SK-N-MC (cell line): ENCODE data around the gene SYS1.

Experiments
- EZH2 ChIP-seq: fragments of 200-600 bp; sonication (generic); IDR thresholded peaks from one replicate; pipeline ENCODE4 v1.6.1; 2017; ENCODE audit warnings: antibody characterized with exemption
- POLR2AphosphoS5 ChIP-seq: IDR thresholded peaks from 2 replicates; pipeline ENCODE4 v1.6.1; 2012; ENCODE audit warnings: mild to moderate bottlenecking, low read depth, low read length, borderline replicate concordance

- TF ChIP-seq EZH2 (no peak), POLR2AphosphoS5 (no peak)
These were observed 32.1 kb downstream of the SYS1 start for GRCh38 chr20:45395114-45395415.
